Uterus (tissue), 2 donors: ENCODE results near the gene NUP85.

Experiments
- POLR2A ChIP-seq, 2 donors: fragments of 450-650 bp; IDR thresholded peaks; one replicate each; pipeline ENCODE4 v1.6.1; 2016; ENCODE audit warnings: antibody characterized with exemption in 2 of 2, mild to moderate bottlenecking in 1 of 2, moderate library complexity in 1 of 2
- TF ChIP-seq, protein P1 (sequence below), 4 experiments: fragments of 200-600 bp in 2 of 4; fragments of 450-650 bp in 2 of 4; sonication (generic) in 2 of 4; IDR thresholded peaks; one replicate each; pipeline ENCODE4 v1.5.1; 2016 to 2019; ENCODE audit warnings: antibody characterized with exemption in 4 of 4, mild to moderate bottlenecking in 2 of 4, moderate library complexity in 1 of 4

DNA sequence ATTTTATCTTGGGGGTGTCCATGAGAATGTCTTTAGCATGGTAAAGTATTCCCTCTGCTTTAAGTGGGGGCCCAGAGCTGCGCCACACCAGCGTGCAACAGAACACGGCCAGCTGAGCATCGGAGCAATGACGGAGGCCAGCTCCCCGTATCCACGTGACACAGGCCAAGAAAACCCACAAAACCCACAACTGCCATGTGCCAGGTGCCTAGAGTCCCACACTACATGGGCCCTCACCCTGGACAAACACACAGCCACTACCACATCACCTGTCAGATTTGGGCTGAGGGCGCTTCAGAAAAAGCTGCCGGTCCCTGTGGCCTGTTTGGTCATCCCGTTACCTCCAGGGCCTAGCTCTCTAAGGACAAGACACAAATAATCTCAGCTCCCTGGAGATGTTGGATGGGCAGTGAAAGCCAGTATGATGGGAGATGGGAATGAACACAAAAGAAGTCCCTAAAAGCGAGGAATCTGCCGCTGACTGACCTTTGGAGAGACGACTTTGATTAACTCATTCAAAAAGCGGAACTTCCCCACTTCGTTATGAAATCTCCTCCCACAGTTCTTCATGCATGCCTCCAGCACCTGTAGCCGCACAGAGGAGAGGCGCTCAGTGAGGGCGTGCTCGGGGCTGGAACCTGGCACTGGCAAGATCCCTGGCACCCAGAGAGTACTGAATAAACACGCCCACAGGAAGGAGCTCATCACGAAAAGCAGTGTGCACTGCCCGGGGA is 38.8 kb downstream of the NUP85 start:
- TF ChIP-seq POLR2A (IDR thresholded peaks at IDR 0.05), result no peak
- TF ChIP-seq, protein P1, sequence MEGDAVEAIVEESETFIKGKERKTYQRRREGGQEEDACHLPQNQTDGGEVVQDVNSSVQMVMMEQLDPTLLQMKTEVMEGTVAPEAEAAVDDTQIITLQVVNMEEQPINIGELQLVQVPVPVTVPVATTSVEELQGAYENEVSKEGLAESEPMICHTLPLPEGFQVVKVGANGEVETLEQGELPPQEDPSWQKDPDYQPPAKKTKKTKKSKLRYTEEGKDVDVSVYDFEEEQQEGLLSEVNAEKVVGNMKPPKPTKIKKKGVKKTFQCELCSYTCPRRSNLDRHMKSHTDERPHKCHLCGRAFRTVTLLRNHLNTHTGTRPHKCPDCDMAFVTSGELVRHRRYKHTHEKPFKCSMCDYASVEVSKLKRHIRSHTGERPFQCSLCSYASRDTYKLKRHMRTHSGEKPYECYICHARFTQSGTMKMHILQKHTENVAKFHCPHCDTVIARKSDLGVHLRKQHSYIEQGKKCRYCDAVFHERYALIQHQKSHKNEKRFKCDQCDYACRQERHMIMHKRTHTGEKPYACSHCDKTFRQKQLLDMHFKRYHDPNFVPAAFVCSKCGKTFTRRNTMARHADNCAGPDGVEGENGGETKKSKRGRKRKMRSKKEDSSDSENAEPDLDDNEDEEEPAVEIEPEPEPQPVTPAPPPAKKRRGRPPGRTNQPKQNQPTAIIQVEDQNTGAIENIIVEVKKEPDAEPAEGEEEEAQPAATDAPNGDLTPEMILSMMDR (IDR thresholded peaks at IDR 0.05), result no peak
